ENCODE data around the gene ANAPC16.
"Not testable (repeated sequence)": the region's sequence is repeated elsewhere in the genome, so short reads cannot be mapped to it uniquely, and the experiment has no call there.

Gene ANAPC16

GRCh38 chr10:72215611-72216549 is at the start of gene ANAPC16, which contains the start of gene ASCC1:
Gene ANAPC16 (plus strand): TSS chr10:72216012. CDS start chr10:72223915, 7,903 bp downstream.
Gene ASCC1 (minus strand): TSS chr10:72216276. CDS start chr10:72213298, 2,978 bp downstream.
- peak; percentile 97 for DNase-seq (ENCODE audit: low read depth, low spot score)

- no peak for DNase-seq (ENCODE audit: low read depth, low spot score)
Observed at GRCh38 chr10:72167118-72167517, 48.7 kb upstream of the ANAPC16 start.

- no peak for DNase-seq (ENCODE audit: low read depth, low spot score)
Observed at GRCh38 chr10:72170263-72170662, 45.5 kb upstream of the ANAPC16 start.

DNA sequence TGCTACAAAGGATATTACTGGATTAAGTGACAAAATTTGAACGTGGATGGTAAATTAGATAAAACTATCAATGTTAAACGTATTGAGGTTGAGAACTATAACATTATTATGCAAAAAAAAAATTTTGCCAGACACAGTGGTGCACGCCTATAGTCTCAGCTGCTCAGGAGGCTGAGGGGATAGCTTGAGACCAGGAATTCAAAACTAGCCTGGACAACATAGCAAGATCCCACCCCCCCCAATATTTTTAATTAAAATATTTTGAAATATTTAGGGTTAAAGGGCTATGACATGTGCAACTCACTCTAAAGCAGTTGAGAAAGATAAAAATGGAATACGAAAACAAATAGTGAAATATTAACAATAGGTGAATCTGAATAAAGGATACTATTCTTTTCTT is 45.1 kb upstream of the ANAPC16 start:
- no peak for DNase-seq (ENCODE audit: low read depth, low spot score)

- peak; percentile 78 for DNase-seq (ENCODE audit: low read depth, low spot score)
Observed at GRCh38 chr10:72171175-72171630, 44.6 kb upstream of the ANAPC16 start.

- no peak for DNase-seq (ENCODE audit: low read depth, low spot score)
Observed at GRCh38 chr10:72173262-72173618, 42.6 kb upstream of the ANAPC16 start.

DNA sequence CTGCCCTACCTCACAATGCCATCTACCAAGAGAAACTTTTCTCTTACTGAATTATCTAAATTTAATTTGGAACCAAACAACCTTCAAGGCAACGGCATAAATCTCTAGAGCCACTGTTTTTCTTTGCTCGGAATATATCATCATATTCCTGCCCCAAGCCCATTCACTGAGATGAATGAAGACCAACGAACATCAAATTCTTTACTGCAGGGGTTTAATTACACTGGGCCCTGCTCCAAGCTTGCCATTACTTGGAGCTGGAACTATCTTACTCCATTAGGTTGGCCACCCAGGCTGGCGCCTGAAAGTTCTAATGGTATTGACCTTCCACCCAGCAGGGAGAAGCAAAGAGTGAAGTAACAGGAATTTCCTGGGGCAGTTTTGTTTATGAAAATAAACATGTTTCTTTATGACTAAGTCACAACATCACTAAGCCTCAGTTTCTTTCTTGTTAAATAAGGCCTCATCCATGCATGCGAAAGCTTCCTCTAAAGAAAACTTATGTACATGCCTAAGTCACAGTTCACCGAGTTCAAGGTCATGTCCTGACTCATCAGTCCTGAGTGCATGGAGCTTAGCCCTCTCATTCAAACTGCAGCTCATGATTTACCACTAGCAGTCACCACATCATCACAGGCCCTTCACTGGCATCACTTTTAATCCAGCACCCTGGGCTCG is 42.1 kb upstream of the ANAPC16 start:
- no peak for DNase-seq (ENCODE audit: low read depth, low spot score)

- no peak for DNase-seq (ENCODE audit: low read depth, low spot score)
Observed at GRCh38 chr10:72174297-72174662, 41.5 kb upstream of the ANAPC16 start.

DNA sequence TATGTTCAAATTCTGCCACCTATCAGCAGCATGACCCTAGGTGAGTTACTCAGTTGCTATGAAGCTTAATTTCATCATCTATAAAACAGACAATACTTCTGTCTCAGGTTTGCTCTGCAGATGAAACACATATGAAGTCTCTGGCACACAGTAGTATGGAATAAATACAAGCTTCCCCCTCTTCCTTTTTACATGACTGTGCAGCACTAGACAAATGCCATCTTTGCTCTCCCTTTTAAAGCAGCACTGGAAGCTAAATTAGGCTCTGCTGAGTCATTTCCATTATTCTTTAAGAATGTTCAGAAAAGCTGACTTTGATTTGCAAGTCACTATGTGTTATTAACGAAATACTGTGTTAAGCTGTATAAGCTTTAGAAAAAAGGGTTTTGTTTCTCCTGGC is 40.7 kb upstream of the ANAPC16 start:
- no peak for DNase-seq (ENCODE audit: low read depth, low spot score)

GRCh38 chr10:72176701-72177100 is 39.1 kb upstream of the ANAPC16 start:
- DNase-seq (ENCODE audit: low read depth, low spot score): no peak

DNA sequence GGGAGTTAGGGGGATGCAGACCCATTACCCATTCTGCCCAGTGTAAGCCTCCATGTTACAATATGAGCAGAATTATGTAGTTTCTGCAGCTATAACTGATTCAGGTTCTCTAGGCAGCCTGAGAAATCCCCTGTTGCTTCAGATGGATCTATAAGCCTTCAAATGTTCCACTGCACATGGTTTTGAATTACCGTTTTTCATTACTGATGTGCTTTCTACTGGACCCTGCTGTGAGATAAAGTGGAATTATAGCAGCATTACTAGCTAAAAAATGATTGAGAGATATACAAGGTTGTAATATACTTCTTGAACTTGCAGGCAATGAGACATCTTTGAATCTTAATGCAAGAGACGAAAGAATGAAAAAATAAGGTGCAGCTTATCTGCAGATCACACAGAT is 38.4 kb upstream of the ANAPC16 start:
- no peak for DNase-seq (ENCODE audit: low read depth, low spot score)

GRCh38 chr10:72184156-72184555 is 31.7 kb upstream of the ANAPC16 start:
- DNase-seq (ENCODE audit: low read depth, low spot score): no peak

- DNase-seq (ENCODE audit: low read depth, low spot score): no peak
Observed at GRCh38 chr10:72186258-72186981, 29.4 kb upstream of the ANAPC16 start.

- DNase-seq (ENCODE audit: low read depth, low spot score): no peak
Observed at GRCh38 chr10:72186982-72187330, 28.9 kb upstream of the ANAPC16 start.

GRCh38 chr10:72194949-72195348 is 20.9 kb upstream of the ANAPC16 start:
- DNase-seq (ENCODE audit: low read depth, low spot score): no peak

GRCh38 chr10:72200883-72201282 is 14.9 kb upstream of the ANAPC16 start:
- no peak for DNase-seq (ENCODE audit: low read depth, low spot score)

DNA sequence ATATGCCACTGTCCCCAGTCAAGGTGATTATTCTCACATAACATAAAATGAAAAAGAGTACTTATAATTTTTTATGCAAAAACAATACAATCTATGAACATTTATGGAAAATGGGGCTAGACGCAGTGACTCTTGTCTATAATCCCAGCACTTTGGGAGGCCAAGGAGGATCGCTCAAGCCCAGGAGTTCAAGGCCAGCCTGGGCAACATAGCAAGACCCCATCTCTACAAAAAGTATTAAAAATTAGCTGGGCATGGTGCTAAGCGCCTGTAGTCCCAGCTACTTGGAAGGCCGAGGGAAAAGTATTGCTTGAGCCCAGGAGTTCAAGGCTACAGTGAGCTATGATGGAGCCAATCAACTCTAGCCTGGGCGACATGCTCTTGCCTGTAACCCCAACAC is 14.5 kb upstream of the ANAPC16 start:
- no peak for DNase-seq (ENCODE audit: low read depth, low spot score)

DNA sequence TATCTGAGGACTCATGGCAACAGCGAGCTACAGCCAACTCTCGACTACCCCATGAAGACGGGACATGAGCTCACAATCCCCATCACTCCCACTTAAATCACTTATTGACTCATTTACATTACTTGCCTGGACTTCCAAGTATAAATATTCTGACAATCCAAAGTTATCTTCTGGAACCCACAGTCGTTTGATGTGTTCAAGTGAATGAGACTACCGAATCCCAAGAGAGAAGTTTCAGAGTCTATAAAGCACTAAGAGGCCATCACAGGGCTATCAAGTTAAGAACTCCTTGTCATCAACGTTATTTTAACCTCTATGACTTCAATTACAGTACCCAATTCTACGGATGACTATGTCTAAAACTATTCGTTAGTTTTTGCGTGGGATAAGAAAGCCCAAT is 11.5 kb upstream of the ANAPC16 start:
- no peak for DNase-seq (ENCODE audit: low read depth, low spot score)

GRCh38 chr10:72204724-72205123 is 11.1 kb upstream of the ANAPC16 start:
- no peak for DNase-seq (ENCODE audit: low read depth, low spot score)

DNA sequence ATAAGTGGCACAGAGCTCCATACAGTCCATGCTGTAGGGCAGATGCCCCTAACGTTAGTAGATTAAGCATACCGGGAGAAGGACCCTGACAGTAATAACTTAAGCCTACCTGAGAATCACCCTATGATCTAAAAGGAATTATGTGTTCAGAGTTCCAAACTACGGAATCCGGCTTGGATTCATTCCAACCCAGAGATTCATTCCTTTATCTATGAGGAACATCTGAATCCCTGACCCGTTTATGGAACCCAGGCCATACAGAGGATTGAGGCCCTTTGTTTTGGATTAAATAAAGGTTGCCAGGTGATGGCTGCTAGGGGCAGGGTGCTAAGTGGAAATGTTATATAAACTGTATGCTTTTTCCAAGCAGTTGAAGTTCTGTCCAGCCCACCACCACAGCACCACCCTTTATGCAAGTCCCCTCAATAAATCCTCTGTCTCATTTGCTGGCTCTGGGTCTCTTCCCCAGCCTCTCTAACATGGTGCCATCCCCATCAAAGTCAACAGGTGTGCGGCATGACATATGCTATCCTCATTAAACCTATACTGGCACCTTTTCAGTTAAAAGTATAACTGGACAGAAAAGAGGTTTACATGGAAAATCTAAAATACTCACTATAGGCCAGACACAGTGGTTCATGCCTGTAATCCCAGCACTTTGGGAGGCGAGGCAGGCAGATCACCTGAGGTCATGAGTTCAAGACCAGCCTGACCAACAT is 9.1 kb upstream of the ANAPC16 start:
- no peak for DNase-seq (ENCODE audit: low read depth, low spot score)

- DNase-seq (ENCODE audit: low read depth, low spot score): not testable (repeated sequence)
Observed at GRCh38 chr10:72208526-72208925, 7.3 kb upstream of the ANAPC16 start.

DNA sequence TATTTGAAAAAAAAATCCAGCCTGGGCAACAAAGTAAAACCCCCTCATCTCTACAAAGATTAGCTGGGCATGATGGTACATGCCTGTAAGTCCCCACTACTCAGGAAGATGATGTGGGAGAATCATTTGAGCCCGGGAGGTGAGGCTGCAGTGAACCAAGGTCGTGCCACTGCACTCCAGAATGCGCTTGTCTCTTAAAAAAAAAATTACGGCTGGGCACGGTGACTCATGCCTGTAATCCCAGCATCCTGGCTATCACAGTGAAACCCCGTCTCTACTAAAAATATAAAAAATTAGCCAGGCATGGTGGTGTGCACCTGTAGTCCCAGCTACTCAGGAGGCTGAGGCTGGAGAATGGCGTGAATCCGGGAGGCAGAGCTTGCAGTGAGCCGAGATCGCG is 4.4 kb upstream of the ANAPC16 start:
- not testable (repeated sequence) for DNase-seq (ENCODE audit: low read depth, low spot score)

Data from ELF-1 (cell line).